IPS-NIHi7 (cell line): Measurements from ENCODE around the gene B3GNT3.

ENCODE experiments used
- DNase-seq: peaks from one replicate; pipeline ENCODE4 v3.0.0; 2012; ENCODE audit warnings: mixed read lengths; ENCODE audit errors: extremely low spot score

B3GNT3 gene

DNA sequence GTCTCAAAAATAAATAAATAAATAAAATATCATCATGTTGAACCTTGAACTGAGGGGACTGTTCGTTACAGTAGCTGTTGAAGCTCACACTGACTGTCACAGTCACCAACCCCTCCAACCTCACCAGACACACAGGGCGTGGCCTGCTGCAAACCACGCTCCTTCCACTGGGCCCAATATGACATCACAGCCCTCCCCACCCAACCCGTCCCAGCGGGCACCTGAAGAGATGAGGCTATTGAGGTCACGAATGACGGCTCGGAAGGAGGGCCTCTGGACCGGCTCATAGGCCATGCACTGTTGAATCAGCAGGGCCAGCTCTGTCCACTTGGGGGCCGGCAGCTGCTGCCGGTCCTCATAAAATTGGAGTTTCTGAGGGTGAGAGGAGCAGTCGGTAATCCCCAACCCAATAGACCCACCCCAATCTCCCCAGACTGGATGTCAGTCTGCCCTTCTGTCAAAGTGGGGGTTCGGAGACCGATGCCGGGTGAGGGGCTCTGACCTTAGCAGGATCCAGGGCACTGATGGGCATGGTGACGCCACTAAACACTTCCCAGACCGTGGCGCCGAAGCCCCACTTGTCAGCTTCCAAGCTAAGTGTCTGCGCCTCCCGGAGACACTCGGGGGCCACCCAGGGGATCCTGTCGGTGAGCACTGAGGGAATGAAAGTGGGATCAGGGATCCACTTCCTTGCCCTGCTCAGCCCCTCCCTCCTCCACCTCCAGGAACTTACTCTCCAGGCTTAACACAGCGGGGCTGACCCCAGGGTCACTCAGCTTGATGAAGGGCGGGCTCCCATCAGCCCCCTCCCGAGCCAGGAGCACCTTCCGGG, 39.6 kb downstream of the B3GNT3 start:
- DNase-seq = no peak

DNA sequence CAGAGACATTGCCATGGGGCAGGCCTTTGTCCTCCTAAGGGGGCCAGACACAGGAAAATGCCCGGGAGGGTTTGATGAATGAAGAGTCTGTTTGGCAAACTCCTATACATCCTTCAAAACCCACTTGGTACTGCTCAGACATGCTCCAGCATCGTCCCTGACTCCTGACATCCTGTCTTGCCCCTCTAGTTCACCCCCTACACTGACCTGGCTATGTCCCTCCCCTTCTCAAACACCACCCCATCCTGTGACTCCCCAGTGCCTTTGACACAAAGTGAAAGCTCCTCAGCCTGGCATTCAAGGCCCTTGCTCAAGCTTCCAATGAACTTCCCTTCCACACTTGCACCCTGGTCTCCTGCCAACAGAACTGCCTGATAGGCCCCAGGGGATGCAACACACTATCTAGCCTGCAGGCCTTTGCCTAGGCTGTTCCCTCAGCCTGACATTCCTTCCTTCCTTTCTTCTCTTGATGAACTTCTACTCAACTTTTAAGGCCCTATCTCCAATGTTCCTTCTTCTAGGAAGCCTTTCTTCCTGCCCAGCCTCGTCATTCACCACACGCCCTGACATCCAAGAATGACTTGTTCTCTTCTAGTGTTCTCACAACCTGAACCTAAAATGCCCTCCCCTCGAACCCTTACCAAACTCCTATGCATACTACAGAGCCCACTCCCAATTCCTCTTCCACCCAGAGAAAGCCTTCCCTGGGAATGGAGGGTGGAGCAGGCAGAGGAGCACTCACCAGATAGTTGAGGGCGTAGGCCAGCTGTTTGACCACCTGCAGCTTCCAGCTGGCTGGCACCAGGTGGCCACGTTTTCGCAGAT, 40.5 kb downstream of the B3GNT3 start:
- DNase-seq = no peak

DNA sequence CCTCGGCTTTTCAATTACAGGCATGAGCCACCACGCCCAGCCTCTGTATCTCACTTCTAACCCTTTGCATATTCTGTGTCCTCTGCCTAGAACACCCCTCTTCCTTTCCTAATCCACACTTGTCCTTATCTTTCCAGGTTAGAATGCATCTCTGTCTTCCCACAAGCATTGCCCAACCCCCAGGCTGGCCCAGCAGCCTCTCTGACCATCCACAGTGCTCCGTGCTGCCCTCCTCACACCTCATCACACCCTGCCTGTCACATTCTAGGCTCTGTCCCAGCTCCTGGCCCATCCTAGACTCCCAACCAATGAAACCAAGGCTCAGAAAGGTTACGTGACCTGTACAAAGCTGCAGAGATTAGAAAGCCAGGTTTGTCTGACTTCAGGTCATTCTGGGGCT, 41.6 kb downstream of the B3GNT3 start:
- no peak for DNase-seq

DNA sequence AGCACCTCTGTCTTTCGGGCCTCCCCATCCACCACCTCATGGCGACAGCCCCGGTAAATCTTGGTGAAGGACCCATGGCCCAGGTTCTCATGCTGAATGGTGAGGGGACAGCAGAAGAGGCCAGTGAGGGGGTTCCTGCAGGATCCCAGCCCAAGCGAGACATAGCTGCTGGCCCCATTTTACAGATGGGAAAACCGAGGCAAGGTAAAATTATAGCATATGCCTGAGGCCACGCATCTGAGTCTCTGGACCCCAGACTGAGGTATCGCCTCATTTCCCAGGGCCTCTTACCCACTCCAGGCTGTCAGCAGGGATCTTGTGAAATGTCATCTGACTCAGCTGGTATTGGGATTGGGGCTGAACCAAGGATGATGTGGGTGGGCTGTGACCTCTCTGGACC, 43.0 kb downstream of the B3GNT3 start:
- DNase-seq = no peak

DNA sequence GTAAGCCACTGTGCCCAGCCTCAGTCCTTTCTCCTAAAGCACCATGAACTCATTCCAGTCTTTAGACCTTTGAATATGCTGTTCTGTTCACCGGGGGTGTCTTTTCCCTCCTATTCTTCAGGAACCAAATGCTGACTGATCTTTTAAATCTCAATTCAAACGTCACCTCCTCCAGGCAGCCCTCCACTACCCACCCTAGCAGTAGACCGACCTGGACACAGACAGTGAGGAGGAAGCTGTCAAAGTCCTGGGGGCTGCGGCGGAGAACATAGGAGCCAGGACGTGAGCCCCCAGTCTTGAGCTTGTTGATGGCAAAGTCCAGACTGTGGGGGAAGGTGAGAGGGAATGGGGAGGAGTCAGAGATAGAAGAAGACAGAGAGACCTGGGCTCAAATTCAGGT, 45.1 kb downstream of the B3GNT3 start:
- DNase-seq = no peak

DNA sequence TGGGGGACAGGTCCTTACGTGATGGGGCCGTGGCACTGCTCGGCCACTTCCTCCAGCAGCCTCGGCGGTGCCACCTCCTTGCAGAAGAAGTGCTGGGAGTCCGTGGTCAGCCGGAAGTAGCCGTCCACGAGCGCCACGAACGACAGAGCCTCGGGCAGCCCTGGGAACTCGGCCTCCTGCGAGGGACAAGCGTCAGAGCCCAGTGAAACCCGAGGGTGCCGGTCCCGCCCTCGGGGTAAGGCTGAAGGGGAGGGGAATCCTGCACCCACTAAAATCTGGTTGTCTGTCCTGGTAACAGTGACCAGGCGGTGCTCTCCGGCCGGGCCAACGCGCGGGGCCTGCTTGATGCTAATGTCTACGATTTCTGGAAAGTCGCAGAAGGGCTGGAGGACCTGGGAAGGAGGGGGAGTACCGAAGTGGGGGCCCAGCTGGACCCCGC, 46.5 kb downstream of the B3GNT3 start:
- no peak for DNase-seq

DNA sequence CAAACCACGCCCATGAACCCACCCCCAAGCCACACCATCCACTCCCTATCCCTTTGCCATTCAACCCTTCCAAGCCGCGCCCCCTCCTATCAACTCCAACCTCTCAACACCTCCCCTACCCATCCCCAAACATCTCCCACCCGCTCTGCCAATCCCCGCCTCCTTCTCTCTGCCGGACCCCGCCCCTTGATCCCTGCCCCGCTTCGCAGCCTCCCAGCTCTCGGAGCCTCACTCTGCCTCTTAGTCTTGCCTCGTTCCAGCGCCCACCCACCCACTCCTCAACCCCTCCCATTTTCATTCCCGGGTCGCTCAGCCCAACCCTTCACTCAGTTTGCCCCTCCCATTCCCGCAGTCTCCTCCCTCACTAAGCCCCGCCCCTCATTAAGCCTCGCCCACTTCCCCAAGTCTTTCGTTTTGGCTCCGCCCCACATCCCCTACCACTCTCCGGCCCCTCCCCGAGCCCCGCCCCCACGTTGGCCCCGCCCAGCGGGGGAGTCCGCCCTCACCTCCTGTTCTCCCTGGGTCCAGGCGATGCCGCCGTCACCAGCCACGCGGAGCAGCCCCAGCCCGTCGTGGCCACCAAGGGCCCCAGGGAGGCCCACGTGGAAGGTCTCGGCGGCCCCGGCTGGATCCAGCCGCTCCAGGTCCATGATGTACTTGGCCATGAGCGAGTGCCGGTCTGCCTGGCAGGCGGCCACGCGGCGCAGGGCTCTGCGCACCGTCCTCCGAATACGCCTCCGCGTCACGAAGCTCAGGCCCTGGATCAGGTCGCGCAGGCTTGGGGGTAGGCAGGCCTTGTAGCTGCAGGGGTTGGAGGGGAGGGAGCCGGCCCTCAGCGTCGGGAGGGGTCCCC, 47.1 kb downstream of the B3GNT3 start:
- DNase-seq = peak; percentile 95

DNA sequence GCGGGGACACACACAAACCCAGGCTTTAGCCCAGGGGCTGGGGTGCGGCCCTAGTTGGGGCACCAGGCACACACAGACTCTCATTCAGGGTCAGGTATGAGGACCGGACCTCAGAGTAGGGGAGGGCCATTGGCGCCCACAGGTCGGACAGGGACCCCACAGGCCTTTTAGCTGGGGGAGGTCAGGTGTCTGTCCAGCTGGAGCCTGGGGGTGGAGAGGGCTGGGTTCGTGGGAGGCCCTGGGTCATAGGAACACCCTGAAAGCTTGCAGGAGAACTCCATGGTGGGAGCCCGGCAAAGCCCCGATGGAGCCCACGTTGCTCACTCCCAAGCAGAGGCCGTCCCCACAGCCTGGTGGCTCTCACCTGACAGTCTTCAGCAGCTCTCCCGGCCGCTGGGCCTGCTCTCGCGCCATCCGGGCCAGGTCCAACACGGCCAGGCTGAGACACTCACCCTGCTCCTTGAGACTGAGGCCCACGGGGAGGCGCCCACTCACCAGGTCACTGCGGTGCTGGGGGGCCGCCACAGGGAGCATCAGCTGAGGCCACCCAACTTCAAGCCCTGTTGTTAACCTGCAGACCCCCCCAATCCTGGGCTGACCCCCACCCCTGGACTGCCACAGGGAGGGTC, 47.8 kb downstream of the B3GNT3 start:
- no peak for DNase-seq

DNA sequence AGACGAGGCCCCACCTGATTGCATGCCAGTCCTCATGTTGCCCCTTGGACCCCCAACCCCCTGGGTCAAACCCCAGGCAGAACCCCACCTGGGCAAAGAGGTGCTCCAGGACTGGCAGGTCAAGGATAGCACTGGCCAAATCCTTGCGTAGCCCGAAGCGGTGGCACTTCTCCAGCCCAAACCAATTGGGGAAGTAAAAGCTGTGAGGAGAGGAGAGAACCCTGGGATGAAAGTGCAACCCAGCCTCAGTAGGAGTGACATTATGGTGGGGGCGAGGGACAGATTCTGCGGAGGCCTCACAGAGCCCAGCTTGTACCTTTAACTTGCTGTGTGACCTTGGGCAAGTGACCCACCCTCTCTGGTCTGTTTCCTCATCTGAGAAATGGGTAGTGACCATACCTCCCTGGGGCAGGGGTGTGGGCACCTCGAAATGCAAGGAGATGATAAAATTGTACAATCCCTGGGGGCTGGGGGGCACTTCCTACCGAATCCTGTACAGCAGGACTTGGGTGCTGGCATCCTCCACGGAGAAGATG, 48.4 kb downstream of the B3GNT3 start:
- DNase-seq = no peak

DNA sequence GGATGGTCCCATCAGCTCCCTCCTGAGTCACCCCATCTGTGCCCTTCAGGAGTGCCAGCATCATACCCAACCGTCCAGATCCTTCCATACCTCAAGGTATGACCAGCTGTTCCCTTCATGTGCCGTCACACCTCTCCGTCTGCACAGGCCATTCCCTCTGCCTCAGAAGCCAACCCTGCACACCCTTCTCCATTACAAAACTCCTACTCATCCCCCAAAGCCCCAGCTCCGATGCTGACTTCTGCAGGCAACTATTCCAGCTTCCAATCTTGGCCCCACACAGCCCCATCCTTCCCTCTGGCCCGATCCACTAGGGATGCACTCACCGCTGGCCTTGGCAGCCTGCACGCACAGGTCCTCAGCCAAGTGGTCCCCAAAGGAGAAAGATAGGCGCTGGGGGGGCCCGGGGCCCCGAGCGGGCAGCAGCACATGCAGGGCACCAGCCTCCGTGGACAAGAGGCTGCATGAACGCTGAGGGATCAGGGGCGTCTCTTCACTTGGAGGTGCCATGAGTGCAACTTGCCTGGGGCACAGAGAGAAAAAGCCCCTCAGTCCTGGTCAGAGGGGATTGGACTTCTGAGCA, 49.1 kb downstream of the B3GNT3 start:
- no peak for DNase-seq

DNA sequence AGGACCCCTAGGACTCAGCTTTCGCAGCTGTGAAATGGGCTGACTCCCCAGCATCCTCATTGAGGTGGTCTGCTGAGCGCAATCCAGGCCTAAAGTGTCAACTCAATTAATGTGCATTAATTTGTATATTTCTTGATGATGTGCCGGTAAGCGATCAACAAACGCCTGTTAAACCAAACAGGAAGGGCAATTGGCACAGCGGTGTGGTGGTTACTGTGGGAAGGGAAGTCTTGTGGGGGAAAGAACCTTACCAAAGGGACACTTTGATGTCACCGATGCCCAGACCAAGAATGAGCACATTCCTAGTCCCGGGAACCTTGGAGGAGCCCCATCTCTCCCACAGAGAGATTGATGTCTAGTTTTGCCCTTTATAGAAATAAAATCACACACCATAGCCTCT, 51.2 kb downstream of the B3GNT3 start:
- no peak for DNase-seq

DNA sequence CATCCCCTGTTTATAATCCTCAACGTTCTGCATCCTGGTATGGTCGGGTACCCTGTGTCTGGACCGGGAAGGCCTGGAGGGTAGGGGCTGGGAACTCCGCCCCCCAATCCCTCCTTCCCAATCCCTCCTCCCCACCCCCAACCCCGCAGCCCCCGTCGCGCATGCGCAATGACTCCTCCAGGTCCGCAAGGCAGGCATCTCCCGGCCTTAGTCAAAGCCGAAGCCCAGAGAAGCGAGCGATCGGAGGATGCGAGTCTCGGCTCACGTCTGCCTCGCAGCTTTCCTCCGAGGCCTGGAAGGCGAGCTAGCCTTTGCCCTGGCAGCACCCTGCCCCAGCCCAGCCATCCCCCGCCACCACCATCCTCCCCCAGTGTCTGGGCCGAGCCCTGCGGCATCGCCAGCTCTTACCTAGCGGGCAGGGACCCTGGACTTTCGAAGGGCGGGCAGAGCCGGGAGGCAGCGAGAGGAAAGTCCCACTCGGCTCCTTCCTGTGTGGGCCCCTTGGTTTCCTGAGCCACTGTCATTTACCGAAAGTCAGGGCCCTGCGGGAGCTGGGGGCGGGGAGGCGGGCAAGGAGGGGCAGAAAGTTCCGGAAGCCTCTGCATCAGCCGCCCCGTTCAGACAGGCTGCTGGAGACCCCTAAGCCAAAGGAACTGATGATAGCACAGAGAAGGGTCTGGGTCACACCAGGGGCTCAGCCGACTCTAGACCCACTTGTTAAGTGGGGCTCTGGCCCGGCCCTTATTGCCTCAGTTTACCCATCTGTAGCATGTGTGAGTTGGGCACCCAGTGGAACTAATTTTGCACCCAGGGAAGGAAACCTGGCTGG, 52.8 kb downstream of the B3GNT3 start, which contains the start of gene JAK3:
Gene JAK3 (minus strand): TSS at position 445 of the 829 bp plus-strand sequence. CDS start 3,565 bp downstream, outside the sequence.
- DNase-seq = peak; percentile 93

DNA sequence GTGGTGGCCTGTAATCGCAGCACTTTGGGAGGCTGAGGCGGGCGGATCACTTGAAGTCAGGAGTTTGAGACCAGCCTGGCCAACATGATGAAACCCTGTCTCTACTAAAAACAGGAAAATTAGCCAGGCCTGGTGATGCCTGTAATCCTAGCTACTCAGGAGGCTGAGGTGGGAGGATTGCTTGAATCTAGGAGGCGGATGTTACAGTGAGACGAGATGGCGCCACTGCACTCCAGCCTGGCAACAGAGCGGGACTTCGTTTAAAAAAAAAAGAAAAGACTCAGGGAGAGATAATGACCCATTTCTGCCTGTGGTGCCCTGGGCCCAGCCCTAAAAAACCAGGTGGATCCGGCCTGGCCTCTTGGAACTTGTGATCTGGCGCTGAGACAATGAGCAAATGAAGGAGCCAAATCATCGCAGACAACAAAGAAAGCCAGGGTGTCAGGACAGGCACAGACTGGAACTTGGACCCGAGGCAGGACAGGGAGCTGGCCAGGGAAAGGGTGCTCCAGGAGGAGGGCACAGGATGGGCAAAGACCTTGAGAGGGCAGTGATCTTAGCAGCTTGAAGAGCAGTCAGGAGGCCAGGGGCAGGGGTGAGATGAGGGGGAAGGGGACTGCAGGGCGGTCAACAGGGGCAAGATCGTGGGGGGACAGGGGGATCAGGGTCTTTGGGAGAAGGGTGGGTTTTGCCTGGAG, 53.8 kb downstream of the B3GNT3 start:
- DNase-seq = no peak

DNA sequence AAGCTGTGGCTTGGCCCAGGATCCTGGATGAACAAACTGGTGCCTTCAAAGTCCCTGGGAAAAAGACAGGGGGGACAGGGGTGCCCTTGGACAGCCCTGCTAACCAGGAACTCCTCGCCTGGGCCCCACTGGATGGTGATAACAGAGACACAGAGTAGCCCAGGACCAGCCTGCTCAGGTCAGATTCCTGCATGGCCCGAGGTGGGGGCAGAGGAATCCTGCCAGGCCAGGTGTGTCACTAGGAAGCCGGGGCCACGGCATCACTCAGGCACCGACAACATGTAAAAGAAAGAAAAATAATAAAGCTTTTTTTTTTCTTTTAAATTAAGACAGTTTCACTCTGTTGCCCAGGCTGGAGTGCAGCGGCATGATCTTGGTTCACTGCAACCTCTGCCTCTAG, 59.1 kb downstream of the B3GNT3 start:
- DNase-seq = no peak

DNA sequence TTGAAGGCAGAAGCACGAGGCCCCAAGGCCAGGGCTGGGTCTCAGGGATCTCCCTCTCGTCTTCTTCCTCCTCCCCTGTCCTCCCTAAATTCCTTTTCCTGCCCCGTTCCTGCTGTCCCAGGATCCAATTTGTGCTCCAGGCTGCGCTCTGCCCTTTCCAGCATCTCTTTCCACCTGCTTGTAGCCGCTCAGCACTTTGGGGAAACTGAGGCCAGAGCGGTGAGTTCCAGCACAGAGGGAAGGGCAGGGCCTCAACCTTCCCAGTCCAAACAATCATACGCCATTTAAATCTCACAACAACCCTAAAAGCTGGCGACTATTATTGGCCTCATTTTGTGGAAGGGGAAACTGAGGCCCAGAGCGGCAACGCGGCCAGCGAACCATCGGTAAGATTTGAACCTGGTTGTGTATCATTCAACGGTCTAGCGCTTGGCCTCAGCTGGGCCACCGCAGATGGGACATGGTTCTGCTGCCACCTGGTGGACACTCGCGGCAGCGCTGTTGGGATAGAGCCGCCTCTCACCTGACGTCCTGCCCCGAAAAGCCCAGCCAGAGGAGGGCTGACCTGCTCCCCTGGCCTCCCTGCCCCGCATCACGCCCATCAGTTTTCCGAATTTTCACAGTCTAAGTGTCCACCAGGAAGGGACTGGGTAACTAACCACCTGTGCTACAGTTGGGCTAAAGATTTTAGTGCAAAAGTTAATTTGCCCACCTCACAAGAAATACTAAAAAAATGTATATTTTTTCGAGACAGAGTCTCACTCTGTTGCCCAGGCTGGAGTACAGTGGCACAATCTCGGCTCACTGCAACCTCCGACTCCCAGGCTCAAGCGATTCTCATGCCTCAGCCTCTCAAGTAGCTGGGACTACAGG, 60.6 kb downstream of the B3GNT3 start:
- peak; percentile 84 for DNase-seq

DNA sequence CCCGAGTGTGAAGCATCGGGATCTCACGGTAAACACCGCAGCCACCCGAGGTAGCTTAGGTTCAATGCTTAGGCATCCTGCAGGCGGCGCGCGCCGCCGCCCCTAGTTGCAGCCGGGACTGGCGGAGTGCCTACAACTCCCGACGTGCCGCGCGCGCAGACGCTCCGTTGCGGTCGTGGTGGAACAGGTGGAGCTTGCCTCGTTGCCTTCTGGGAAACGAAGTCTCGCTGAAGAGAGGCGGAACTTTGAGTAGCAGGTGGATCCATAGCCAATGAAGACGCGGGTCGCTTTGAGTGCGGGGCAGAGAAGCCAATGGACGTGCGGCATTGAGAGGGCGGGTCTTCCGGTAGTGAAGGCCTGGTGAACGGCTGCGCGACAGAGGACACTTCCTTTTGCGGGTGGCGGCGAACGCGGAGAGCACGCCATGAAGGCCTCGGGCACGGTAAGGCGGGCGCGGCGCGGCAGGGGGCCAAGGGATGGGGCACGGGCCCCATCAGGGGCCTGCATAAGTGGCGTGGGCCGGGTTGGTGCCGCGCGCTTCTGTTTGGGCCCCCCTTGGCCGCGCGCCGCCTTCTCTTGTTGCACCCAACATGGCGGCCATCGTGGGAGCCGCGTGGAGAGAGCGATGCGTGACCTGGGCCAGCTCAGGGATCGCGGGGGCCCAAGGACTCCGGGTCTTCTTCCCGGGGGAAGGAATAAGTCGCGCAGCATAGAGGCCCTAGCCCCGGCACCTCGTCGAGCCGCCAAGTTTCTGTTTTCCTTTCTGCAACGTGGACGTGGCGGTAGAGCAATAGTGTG, 64.8 kb downstream of the B3GNT3 start, which contains the start of gene RPL18A:
Gene RPL18A (plus strand): TSS at position 378 of the 798 bp plus-strand sequence. CDS start 47 bp downstream, at position 425.
- peak; percentile 96 for DNase-seq

DNA sequence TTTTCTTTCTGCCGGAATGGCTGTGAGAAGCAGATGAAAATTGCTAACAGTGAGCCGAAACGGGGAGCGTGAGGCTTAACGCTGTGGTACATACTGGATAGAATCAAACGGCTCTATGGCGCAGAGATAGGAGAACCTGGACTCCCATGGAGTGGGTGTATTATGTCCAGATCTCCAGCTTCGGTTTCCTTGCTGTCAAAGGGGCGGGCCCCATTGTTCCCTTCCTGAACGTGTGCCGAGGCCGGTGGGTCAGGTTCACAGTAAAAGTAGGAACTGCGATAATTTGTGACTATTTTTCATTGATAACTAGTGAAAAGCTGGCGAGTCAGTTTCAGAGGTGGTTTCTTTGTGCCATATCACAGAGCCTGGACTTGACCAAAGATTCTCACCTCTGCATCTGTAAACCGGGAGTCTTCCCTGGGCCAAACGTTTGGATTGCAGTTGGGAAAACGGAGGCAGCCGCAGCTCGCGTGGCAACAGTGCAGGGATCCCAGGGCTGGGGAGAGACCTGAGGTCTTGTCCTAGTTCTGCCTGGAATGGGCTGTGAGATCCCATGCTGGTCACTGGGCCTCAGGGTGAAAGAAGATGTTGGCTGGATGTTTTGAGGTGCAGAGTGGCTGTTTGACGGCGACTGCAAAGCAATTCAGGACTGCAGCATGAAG, 65.5 kb downstream of the B3GNT3 start:
- no peak for DNase-seq
